Adrenal gland (tissue), 12 donors: ENCODE data around the gene MAP1LC3A. TPM values are rescaled to one million over a fixed set of nuclear protein-coding genes. Genes with fewer than 3 reads are reported as not detected.

Source experiments
- DNase-seq, 7 donors: peaks; one replicate each; pipeline ENCODE4 v3.0.0-alpha.2; 2019 to 2020
- H3K27ac ChIP-seq, 5 donors: fragments of 200-600 bp; sonication (generic) in 4 of 5; 1 replicate in 3 of 5; 2 replicates in 2 of 5; pipeline versions ENCODE4 v1.5.1 to v1.8.0; 2016 to 2020; ENCODE audit warnings: mild to moderate bottlenecking in 1 of 5
- H3K27me3 ChIP-seq: fragments of 200-600 bp; 2 replicates; pipeline ENCODE4 v1.8.0; 2021
- H3K36me3 ChIP-seq, 2 donors: fragments of 200-600 bp; replicated peaks in 1 of 2; 1 replicate in 1 of 2; 2 replicates in 1 of 2; pipeline versions ENCODE4 v1.5.1 to v1.8.0; 2018 to 2022
- H3K4me1 ChIP-seq, 2 donors: fragments of 200-600 bp; replicated peaks in 1 of 2; 1 replicate in 1 of 2; 2 replicates in 1 of 2; pipeline versions ENCODE4 v1.5.1 to v1.8.0; 2018 to 2021
- H3K4me3 ChIP-seq, 4 donors: fragments of 200-600 bp; sonication (generic) in 3 of 4; one replicate each; pipeline ENCODE4 v1.5.1; 2016 to 2018
- H3K9me3 ChIP-seq, 3 donors: fragments of 200-600 bp; sonication (generic) in 1 of 3; replicated peaks in 1 of 3; 1 replicate in 2 of 3; 2 replicates in 1 of 3; pipeline versions ENCODE4 v1.5.1 to v1.8.0; 2016 to 2021
- CTCF ChIP-seq, 6 experiments: fragments of 450-650 bp in 4 of 6; fragments of 200-600 bp in 2 of 6; sonication (generic) in 1 of 6; IDR thresholded peaks; 1 replicate in 5 of 6; 2 replicates in 1 of 6; pipeline versions ENCODE4 v1.5.1 to v1.8.0; 2016 to 2021; ENCODE audit warnings: antibody characterized with exemption in 6 of 6, mild to moderate bottlenecking in 2 of 6, moderate library complexity in 1 of 6
- POLR2A ChIP-seq, 2 donors: fragments of 450-650 bp; IDR thresholded peaks; one replicate each; pipeline ENCODE4 v1.6.1; 2017; ENCODE audit warnings: antibody characterized with exemption in 2 of 2, mild to moderate bottlenecking in 2 of 2, moderate library complexity in 1 of 2
- WGBS, 4 donors: extraction: QIAGEN DNeasy Blood & Tissue Kit in 2 of 4; methylation state at CpG; one replicate each; pipeline versions ENCODE4 v1.1.5 to v1.1.7; 2013 to 2017; 5-methylcytosine and 5-hydroxymethylcytosine counted together
- intact Hi-C, 2 donors: fragments of 100-400 bp; cut with DNase I; formaldehyde crosslinking; loops; one replicate each; pipeline versions ENCODE4 v1.14.1 to v1.15.0; 2022 to 2023
- polyA plus RNA-seq, 3 donors: library from polyadenylated mRNA; stranded (reverse); fragments of 200-250 nt in 2 of 3; fragments of 350-450 nt in 1 of 3; fragmentation: Illumina TruSeq in 1 of 3; extraction: RNeasy Lipid Tissue Mini Kit (QIAGEN cat#74804) in 1 of 3; gene quantifications; one replicate each; pipeline ENCODE4 v1.2.3, GENCODE V29; 2013 to 2014
- total RNA-seq, 9 donors: library from RNA; depleted of rRNA in 4 of 9; stranded (reverse); fragments of >200 nt in 4 of 9; fragments of 120-200 nt in 1 of 9; fragmentation: NEBNext Ultra II Directional in 1 of 9; extraction: Animal tissue kit (Norgen Biotek cat#: 25700) in 1 of 9; gene quantifications; one replicate each; pipeline versions ENCODE4 v1.1.0 to v1.2.4, GENCODE V29; 2013 to 2023
- donor health status: healthy with polysubstance abuse.
- donor health status: Bipolar disorder and iron deficiency.
- donor health status: DM: yes; HTN: yes; CAD: no.
- donor health status: DM: no; HTN: no; CAD: no.
- donor health status: DM: no; HTN: no; CAD: no.
- donor health status: DM: yes; HTN: yes; CAD: no.

The MAP1LC3A gene
- total and polyA plus RNA-seq, 12 donors, result 5.6 to 139 (median 40.9) TPM

- H3K4me3 ChIP-seq, result no peak overlapping the region
- no peaks in the 10 kb centered on the region for H3K9me3 ChIP-seq
- intact Hi-C loops, result loop anchor here in 1 of 2 donors (10.0 kb wide), 1 partner anchor 208 kb away; no protein-coding TSS in a partner anchor
- WGBS, 4 donors, result 32 to 39% (median 37%) methylated on average over 14 to 17 of the region's 17 CpGs
- no peaks in the 10 kb centered on the region for H3K27me3 ChIP-seq
- peaks cover 0 to 20% of the 10 kb centered on the region in 2 donors for H3K36me3 ChIP-seq
- peak overlapping the region in 4 of 5 donors; percentile 6 to 73 (median 66) for H3K27ac ChIP-seq
- H3K4me1 ChIP-seq, result peaks cover 37 to 68% of the 10 kb centered on the region in 2 donors
- peak; percentile 51 to 85 (median 66) for DNase-seq
- no peak for TF ChIP-seq POLR2A (IDR thresholded peaks at IDR 0.05)
- peak; percentile 32 to 68 (median 61) for TF ChIP-seq CTCF (IDR thresholded peaks at IDR 0.05)
Measured at GRCh38 chr20:34522969-34523871, 35.3 kb upstream of the MAP1LC3A start.

GRCh38 chr20:34524426-34524825 lies 34.1 kb upstream of the MAP1LC3A start:
- no peaks in the 10 kb centered on the region for H3K9me3 ChIP-seq
- 88 to 96% (median 92%) methylated on average over 11 of the region's 11 CpGs for WGBS, 4 donors
- peaks cover 35 to 63% of the 10 kb centered on the region in 2 donors for H3K4me1 ChIP-seq
- H3K4me3 ChIP-seq, result no peak overlapping the region
- intact Hi-C loops, result loop anchor here in 1 of 2 donors (10.0 kb wide), 1 partner anchor 210 kb away; no protein-coding TSS in a partner anchor
- no peaks in the 10 kb centered on the region for H3K27me3 ChIP-seq
- DNase-seq, result peak in 1 of 7 donors; percentile 49
- TF ChIP-seq CTCF (IDR thresholded peaks at IDR 0.05) (no peak), POLR2A (IDR thresholded peaks at IDR 0.05) (no peak)
- peak overlapping the region in 3 of 5 donors; percentile 87 to 94 (median 87) for H3K27ac ChIP-seq
- peaks cover 0 to 32% of the 10 kb centered on the region in 2 donors for H3K36me3 ChIP-seq

DNA sequence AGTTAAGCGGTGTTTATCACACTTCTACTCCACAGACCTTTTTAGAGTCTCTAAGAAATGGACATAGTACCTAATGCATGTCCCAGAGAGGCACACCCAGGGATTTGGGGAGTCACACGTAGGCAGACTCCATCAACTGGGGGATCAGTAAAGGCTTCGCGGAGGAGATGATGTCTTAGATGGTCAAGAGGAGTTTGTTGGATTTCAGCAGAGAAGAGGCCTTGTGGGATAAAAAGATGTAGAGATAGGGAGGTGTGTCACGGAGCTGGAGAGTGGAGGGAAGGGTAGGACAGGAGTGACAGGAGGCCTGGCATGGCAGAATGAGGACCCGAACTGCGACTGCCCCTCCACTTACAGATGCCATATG lies 33.2 kb upstream of the MAP1LC3A start:
- intact Hi-C loops, result loop anchor here in 1 of 2 donors (10.0 kb wide), 1 partner anchor 211 kb away; no protein-coding TSS in a partner anchor
- no peak for TF ChIP-seq CTCF (IDR thresholded peaks at IDR 0.05)
- TF ChIP-seq POLR2A (IDR thresholded peaks at IDR 0.05), result no peak
- no peaks in the 10 kb centered on the region for H3K27me3 ChIP-seq
- DNase-seq, result no peak
- no peak overlapping the region for H3K4me3 ChIP-seq
- peaks cover 31 to 54% of the 10 kb centered on the region in 2 donors for H3K4me1 ChIP-seq
- WGBS, 4 donors, result 62 to 76% (median 69%) methylated on average over 7 of the region's 7 CpGs
- H3K9me3 ChIP-seq, result no peaks in the 10 kb centered on the region
- peaks cover 0 to 40% of the 10 kb centered on the region in 2 donors for H3K36me3 ChIP-seq
- H3K27ac ChIP-seq, result peak overlapping the region; percentile 51 to 94 (median 87)

- H3K27me3 ChIP-seq, result no peaks in the 10 kb centered on the region
- peak; percentile 83 to 96 (median 95) for DNase-seq
- H3K9me3 ChIP-seq, result no peaks in the 10 kb centered on the region
- peak in 1 of 2 donors; percentile 77 for TF ChIP-seq POLR2A (IDR thresholded peaks at IDR 0.05)
- no peak for TF ChIP-seq CTCF (IDR thresholded peaks at IDR 0.05)
- intact Hi-C loops, result loop anchor here in 1 of 2 donors (10.0 kb wide), 1 partner anchor 211 kb away; no protein-coding TSS in a partner anchor
- H3K4me1 ChIP-seq, result peaks cover 31 to 54% of the 10 kb centered on the region in 2 donors
- 18 to 26% (median 21%) methylated on average over 12 to 14 of the region's 14 CpGs for WGBS, 4 donors
- no peak overlapping the region for H3K4me3 ChIP-seq
- peak overlapping the region; percentile 51 to 94 (median 87) for H3K27ac ChIP-seq
- peaks cover 0 to 37% of the 10 kb centered on the region in 2 donors for H3K36me3 ChIP-seq
Measured at GRCh38 chr20:34525709-34526416, 32.7 kb upstream of the MAP1LC3A start.
